ENCODE results near the gene AGAP1.

Gene AGAP1

GRCh38 chr2:235702186-235702585, 208.3 kb downstream of the AGAP1 start:
- Histone ChIP-seq H3K27me3 (ENCODE audit: insufficient read depth, poor library complexity, severe bottlenecking) (no peaks in the 10 kb centered on the region), H3K4me1 (ENCODE audit: insufficient read depth, poor library complexity, severe bottlenecking) (peaks cover 25% of the 10 kb centered on the region), H3K9me3 (ENCODE audit: severe bottlenecking) (no peaks in the 10 kb centered on the region), H3K27ac (ENCODE audit: poor library complexity, severe bottlenecking) (peak overlapping the region; percentile 77), H3K4me3 (ENCODE audit: severe bottlenecking) (no peak overlapping the region), H3K36me3 (ENCODE audit: low read depth) (no peaks in the 10 kb centered on the region)
- DNase-seq (ENCODE audit: low spot score) (no peak), ATAC-seq (ENCODE audit: low read depth) (no peak)
- TF ChIP-seq CTCF (IDR thresholded peaks at IDR 0.05; ENCODE audit: poor library complexity, severe bottlenecking), result no peak

GRCh38 chr2:235703711-235704295, 210.0 kb downstream of the AGAP1 start:
- Histone ChIP-seq H3K27ac (ENCODE audit: poor library complexity, severe bottlenecking) (peak overlapping the region; percentile 77), H3K27me3 (ENCODE audit: insufficient read depth, poor library complexity, severe bottlenecking) (no peaks in the 10 kb centered on the region), H3K4me1 (ENCODE audit: insufficient read depth, poor library complexity, severe bottlenecking) (peaks cover 36% of the 10 kb centered on the region), H3K36me3 (ENCODE audit: low read depth) (no peaks in the 10 kb centered on the region), H3K4me3 (ENCODE audit: severe bottlenecking) (no peak overlapping the region), H3K9me3 (ENCODE audit: severe bottlenecking) (no peaks in the 10 kb centered on the region)
- TF ChIP-seq CTCF (IDR thresholded peaks at IDR 0.05; ENCODE audit: poor library complexity, severe bottlenecking), result no peak
- DNase-seq (ENCODE audit: low spot score) (no peak), ATAC-seq (ENCODE audit: low read depth) (no peak)

GRCh38 chr2:235705296-235705695, 211.5 kb downstream of the AGAP1 start:
- H3K27ac ChIP-seq (ENCODE audit: poor library complexity, severe bottlenecking), result peak overlapping the region; percentile 10
- H3K9me3 ChIP-seq (ENCODE audit: severe bottlenecking), result no peaks in the 10 kb centered on the region
- no peaks in the 10 kb centered on the region for H3K36me3 ChIP-seq (ENCODE audit: low read depth)
- TF ChIP-seq CTCF (IDR thresholded peaks at IDR 0.05; ENCODE audit: poor library complexity, severe bottlenecking), result no peak
- peaks cover 49% of the 10 kb centered on the region for H3K4me1 ChIP-seq (ENCODE audit: insufficient read depth, poor library complexity, severe bottlenecking)
- DNase-seq (ENCODE audit: low spot score) (no peak), ATAC-seq (ENCODE audit: low read depth) (no peak)
- H3K4me3 ChIP-seq (ENCODE audit: severe bottlenecking), result no peak overlapping the region
- no peaks in the 10 kb centered on the region for H3K27me3 ChIP-seq (ENCODE audit: insufficient read depth, poor library complexity, severe bottlenecking)

GRCh38 chr2:235706506-235706905, 212.7 kb downstream of the AGAP1 start:
- Histone ChIP-seq H3K27me3 (ENCODE audit: insufficient read depth, poor library complexity, severe bottlenecking) (no peaks in the 10 kb centered on the region), H3K9me3 (ENCODE audit: severe bottlenecking) (no peaks in the 10 kb centered on the region), H3K4me1 (ENCODE audit: insufficient read depth, poor library complexity, severe bottlenecking) (peaks cover 44% of the 10 kb centered on the region), H3K36me3 (ENCODE audit: low read depth) (no peaks in the 10 kb centered on the region), H3K27ac (ENCODE audit: poor library complexity, severe bottlenecking) (peak overlapping the region; percentile 5), H3K4me3 (ENCODE audit: severe bottlenecking) (no peak overlapping the region)
- no peak for TF ChIP-seq CTCF (IDR thresholded peaks at IDR 0.05; ENCODE audit: poor library complexity, severe bottlenecking)
- no peak for ATAC-seq (ENCODE audit: low read depth)
- no peak for DNase-seq (ENCODE audit: low spot score)

GRCh38 chr2:235707411-235708096, 213.7 kb downstream of the AGAP1 start:
- Histone ChIP-seq H3K36me3 (ENCODE audit: low read depth) (no peaks in the 10 kb centered on the region), H3K4me1 (ENCODE audit: insufficient read depth, poor library complexity, severe bottlenecking) (peaks cover 35% of the 10 kb centered on the region), H3K27me3 (ENCODE audit: insufficient read depth, poor library complexity, severe bottlenecking) (no peaks in the 10 kb centered on the region), H3K27ac (ENCODE audit: poor library complexity, severe bottlenecking) (peak overlapping the region; percentile 91), H3K4me3 (ENCODE audit: severe bottlenecking) (no peak overlapping the region), H3K9me3 (ENCODE audit: severe bottlenecking) (no peaks in the 10 kb centered on the region)
- ATAC-seq (ENCODE audit: low read depth), result no peak
- no peak for DNase-seq (ENCODE audit: low spot score)
- TF ChIP-seq CTCF (IDR thresholded peaks at IDR 0.05; ENCODE audit: poor library complexity, severe bottlenecking), result no peak

Data from RWPE2 (cell line).